GM23338 (cell line): ENCODE measurements around the gene MKNK2. TPM values are rescaled to one million over a fixed set of nuclear protein-coding genes. Genes with fewer than 3 reads are reported as not detected.

Experiments used
- ATAC-seq: fragments of 200-7000 bp; cut with Tn5 transposase; 3 replicates; pipeline ENCODE4 v1.9.1; 2020
- DNase-seq: peaks from one replicate; pipeline ENCODE4 v3.0.0-alpha.2; 2015; ENCODE audit warnings: low spot score
- H2AFZ ChIP-seq: fragments of 200-600 bp; sonication (generic); 2 replicates; pipeline ENCODE4 v1.8.0; 2016; ENCODE audit warnings: antibody characterized with exemption, mild to moderate bottlenecking, moderate library complexity
- H3F3A ChIP-seq: fragments of 200-600 bp; sonication (generic); replicated peaks from 2 replicates; pipeline ENCODE4 v1.8.0; 2017; ENCODE audit warnings: antibody characterized with exemption, mixed run types, low read depth
- H3K27ac ChIP-seq: fragments of 200-600 bp; sonication (generic); 2 replicates; pipeline ENCODE4 v1.6.1; 2016; ENCODE audit warnings: low read depth
- H3K27me3 ChIP-seq: fragments of 200-600 bp; sonication (generic); 2 replicates; pipeline ENCODE4 v1.8.0; 2016; ENCODE audit warnings: mild to moderate bottlenecking, mixed run types, moderate library complexity; ENCODE audit not compliant: insufficient read depth
- H3K36me3 ChIP-seq: fragments of 200-600 bp; sonication (generic); 2 replicates; pipeline ENCODE4 v1.8.0; 2016; ENCODE audit warnings: mild to moderate bottlenecking; ENCODE audit not compliant: insufficient read depth
- H3K4me1 ChIP-seq: fragments of 200-600 bp; sonication (generic); 2 replicates; pipeline ENCODE4 v1.8.0; 2016; ENCODE audit warnings: mild to moderate bottlenecking, moderate library complexity; ENCODE audit not compliant: insufficient read depth
- H3K4me2 ChIP-seq: fragments of 200-600 bp; sonication (generic); 2 replicates; pipeline ENCODE4 v1.7.1; 2017; ENCODE audit warnings: mixed run types
- H3K4me3 ChIP-seq: fragments of 200-600 bp; sonication (generic); 2 replicates; pipeline ENCODE4 v1.6.1; 2016; ENCODE audit warnings: mixed run types
- H3K79me2 ChIP-seq: fragments of 200-600 bp; sonication (generic); replicated peaks from 2 replicates; pipeline ENCODE4 v1.8.0; 2017; ENCODE audit warnings: mild to moderate bottlenecking; ENCODE audit not compliant: insufficient read depth
- H3K9me2 ChIP-seq: fragments of 200-600 bp; sonication (generic); 2 replicates; pipeline ENCODE4 v1.8.0; 2017; ENCODE audit not compliant: insufficient read depth
- H4K20me1 ChIP-seq: fragments of 200-600 bp; sonication (generic); replicated peaks from 2 replicates; pipeline ENCODE4 v1.8.0; 2017; ENCODE audit warnings: mild to moderate bottlenecking; ENCODE audit not compliant: insufficient read depth
- H3K27ac Mint-ChIP-seq: 2 replicates; pipeline ENCODE4 v1.8.0; 2020; ENCODE audit warnings: inconsistent platforms, mild to moderate bottlenecking, moderate library complexity, mixed read lengths
- H3K27me3 Mint-ChIP-seq: 3 replicates; pipeline ENCODE4 v1.8.0; 2022; ENCODE audit warnings: low read depth, mild to moderate bottlenecking, moderate library complexity, mixed read lengths, inconsistent platforms; ENCODE audit not compliant: insufficient read depth, poor library complexity
- H3K36me3 Mint-ChIP-seq: 3 replicates; pipeline ENCODE4 v1.8.0; 2021; ENCODE audit warnings: low read depth, mild to moderate bottlenecking, inconsistent platforms, moderate library complexity, mixed read lengths
- H3K4me1 Mint-ChIP-seq: 3 replicates; pipeline ENCODE4 v1.8.0; 2020; ENCODE audit warnings: mild to moderate bottlenecking, inconsistent platforms, mixed read lengths
- H3K4me3 Mint-ChIP-seq: 3 replicates; pipeline ENCODE4 v1.8.0; 2021; ENCODE audit warnings: moderate library complexity, mild to moderate bottlenecking, inconsistent platforms, mixed read lengths
- H3K9me3 Mint-ChIP-seq: 3 replicates; pipeline ENCODE4 v1.8.0; 2020; ENCODE audit warnings: moderate library complexity, mild to moderate bottlenecking, inconsistent platforms, mixed read lengths
- CREB1 ChIP-seq: fragments of 250-450 bp; sonication (Bioruptor Pico); IDR thresholded peaks from 2 replicates; pipeline ENCODE4 v1.5.0; 2020; ENCODE audit warnings: low read depth, mild to moderate bottlenecking, moderate library complexity
- CTCF ChIP-seq, 2 experiments: fragments of 200-600 bp in 1 of 2; sonication (generic) in 1 of 2; conservative IDR thresholded peaks; 2 replicates each; pipeline versions ENCODE4 v1.5.1 to v1.6.1; 2016 to 2017; ENCODE audit warnings: antibody characterized with exemption in 2 of 2, low read depth in 2 of 2, mild to moderate bottlenecking in 2 of 2, moderate library complexity in 1 of 2
- ETS1 ChIP-seq: IDR thresholded peaks from 2 replicates; pipeline ENCODE4 v1.6.1; 2016; ENCODE audit warnings: antibody characterized with exemption
- EZH2 ChIP-seq: fragments of 200-600 bp; sonication (generic); IDR thresholded peaks from one replicate; pipeline ENCODE4 v1.8.0; 2017; ENCODE audit warnings: antibody characterized with exemption, mild to moderate bottlenecking, low read depth; ENCODE audit not compliant: unreplicated experiment
- EZH2phosphoT487 ChIP-seq: fragments of 200-600 bp; sonication (generic); IDR thresholded peaks from one replicate; pipeline ENCODE4 v1.8.1; 2018; ENCODE audit warnings: antibody characterized with exemption; ENCODE audit not compliant: unreplicated experiment
- JUNB ChIP-seq: IDR thresholded peaks from one replicate; pipeline ENCODE4 v1.6.1; 2016; ENCODE audit warnings: antibody characterized with exemption; ENCODE audit not compliant: unreplicated experiment
- NANOG ChIP-seq: IDR thresholded peaks from 2 replicates; pipeline ENCODE4 v1.6.1; 2016; ENCODE audit warnings: antibody characterized with exemption, borderline replicate concordance
- POLR2AphosphoS5 ChIP-seq: IDR thresholded peaks from 2 replicates; pipeline ENCODE4 v1.6.1; 2016; ENCODE audit warnings: antibody characterized with exemption, low read depth
- REST ChIP-seq: IDR thresholded peaks from one replicate; pipeline ENCODE4 v1.6.1; 2018; ENCODE audit warnings: antibody characterized with exemption; ENCODE audit not compliant: unreplicated experiment
- STAT1 ChIP-seq: IDR thresholded peaks from one replicate; pipeline ENCODE4 v1.6.1; 2016; ENCODE audit warnings: antibody characterized with exemption; ENCODE audit not compliant: unreplicated experiment
- ZNF114 ChIP-seq: fragments of 250-450 bp; sonication (Bioruptor Pico); IDR thresholded peaks from 2 replicates; pipeline ENCODE4 v1.5.0; 2020; ENCODE audit warnings: mild to moderate bottlenecking, moderate library complexity
- ZNF331 ChIP-seq: fragments of 250-450 bp; sonication (Bioruptor Pico); IDR thresholded peaks from 2 replicates; pipeline ENCODE4 v1.5.0; 2020; ENCODE audit warnings: low read depth, mild to moderate bottlenecking, moderate library complexity
- ZNF462 ChIP-seq: fragments of 250-450 bp; sonication (Bioruptor Pico); IDR thresholded peaks from 2 replicates; pipeline ENCODE4 v1.5.0; 2020; ENCODE audit warnings: mild to moderate bottlenecking, moderate library complexity
- polyA plus RNA-seq: library from polyadenylated mRNA; unstranded; fragments of >200 nt; fragmentation: Nextera tagmentation; extraction: Ambion mirVana; gene quantifications from 2 replicates; pipeline ENCODE4 v1.2.1, GENCODE V29; 2016
- total RNA-seq: library from RNA; depleted of rRNA; stranded (reverse); fragments of >200 nt; shearing (Covaris generic); gene quantifications from 2 replicates; pipeline ENCODE4 v1.2.3, GENCODE V29; 2014

MKNK2 gene
- total and polyA plus RNA-seq, 2 experiments from 2014 or later: 71.0 to 159 TPM

- H3K4me3 Mint-ChIP-seq: no peak overlapping the region; the same call in 2 of the 3 replicates
- H3K9me3 Mint-ChIP-seq: peaks cover 7% of the 10 kb centered on the region; the same call in 2 of the 3 replicates
Observed at GRCh38 chr19:2040647-2041432, 10.2 kb downstream of the MKNK2 start.

More at GRCh38 chr19:2040647-2041432, 10.2 kb downstream of the MKNK2 start:
- Mint-ChIP-seq H3K36me3 (peaks cover 20% of the 10 kb centered on the region; the same call in 2 of the 3 replicates), H3K27ac (no peak overlapping the region; the same call in 1 of the 2 replicates), H3K27me3 (peaks cover 18% of the 10 kb centered on the region), H3K4me1 (peaks cover 9% of the 10 kb centered on the region; the same call in 2 of the 3 replicates)
- H3K27me3 ChIP-seq: no peaks in the 10 kb centered on the region
- H3K79me2 ChIP-seq: 0 out of 2 replicates have a peak, but pooled peaks cover 3% of the 10 kb centered on the region
- ATAC-seq (no peak), DNase-seq (no peak)
- H3K9me2 ChIP-seq: no peaks in the 10 kb centered on the region
- no peak overlapping the region for H3K4me3 ChIP-seq
- H3K4me1 ChIP-seq: peaks cover 15% of the 10 kb centered on the region
- H3K4me2 ChIP-seq: peak overlapping the region; percentile 80; the same call in 1 of the 2 replicates
- H3K27ac ChIP-seq: peak overlapping the region; percentile 90
- peaks cover 6% of the 10 kb centered on the region for H4K20me1 ChIP-seq
- H3F3A ChIP-seq: peaks cover 31% of the 10 kb centered on the region
- H3K36me3 ChIP-seq: peaks cover 8% of the 10 kb centered on the region; the same call in 1 of the 2 replicates
- TF ChIP-seq ZNF331 (CRISPR knock-in tag) (no peak), STAT1 (no peak), ETS1 (no peak), ZNF114 (CRISPR knock-in tag) (no peak), CTCF (conservative IDR thresholded peaks at IDR 0.05; ENCODE audit: low read depth in 2 of 2) (no peak), ZNF462 (CRISPR knock-in tag) (no peak), CREB1 (CRISPR knock-in tag) (no peak), EZH2phosphoT487 (no peak), NANOG (no peak), JUNB (no peak), REST (no peak), EZH2 (no peak), POLR2AphosphoS5 (no peak)
- H2AFZ ChIP-seq: no peak overlapping the region
